SW480 (cell line): ENCODE measurements around the gene GJA8.
A peak's percentile ranks its signal among the peaks of the same experiment; 100 is the strongest.
"Not testable (repeated sequence)": the region's sequence is repeated elsewhere in the genome, so short reads cannot be mapped to it uniquely, and the experiment has no call there.

Experiments
- DNase-seq: peaks from one replicate; pipeline ENCODE4 v3.0.0-alpha.2; 2016; ENCODE audit warnings: low spot score

Gene GJA8

GRCh38 chr1:147927689-147928088, 25.1 kb downstream of the GJA8 start:
- not testable (repeated sequence) for DNase-seq

DNA sequence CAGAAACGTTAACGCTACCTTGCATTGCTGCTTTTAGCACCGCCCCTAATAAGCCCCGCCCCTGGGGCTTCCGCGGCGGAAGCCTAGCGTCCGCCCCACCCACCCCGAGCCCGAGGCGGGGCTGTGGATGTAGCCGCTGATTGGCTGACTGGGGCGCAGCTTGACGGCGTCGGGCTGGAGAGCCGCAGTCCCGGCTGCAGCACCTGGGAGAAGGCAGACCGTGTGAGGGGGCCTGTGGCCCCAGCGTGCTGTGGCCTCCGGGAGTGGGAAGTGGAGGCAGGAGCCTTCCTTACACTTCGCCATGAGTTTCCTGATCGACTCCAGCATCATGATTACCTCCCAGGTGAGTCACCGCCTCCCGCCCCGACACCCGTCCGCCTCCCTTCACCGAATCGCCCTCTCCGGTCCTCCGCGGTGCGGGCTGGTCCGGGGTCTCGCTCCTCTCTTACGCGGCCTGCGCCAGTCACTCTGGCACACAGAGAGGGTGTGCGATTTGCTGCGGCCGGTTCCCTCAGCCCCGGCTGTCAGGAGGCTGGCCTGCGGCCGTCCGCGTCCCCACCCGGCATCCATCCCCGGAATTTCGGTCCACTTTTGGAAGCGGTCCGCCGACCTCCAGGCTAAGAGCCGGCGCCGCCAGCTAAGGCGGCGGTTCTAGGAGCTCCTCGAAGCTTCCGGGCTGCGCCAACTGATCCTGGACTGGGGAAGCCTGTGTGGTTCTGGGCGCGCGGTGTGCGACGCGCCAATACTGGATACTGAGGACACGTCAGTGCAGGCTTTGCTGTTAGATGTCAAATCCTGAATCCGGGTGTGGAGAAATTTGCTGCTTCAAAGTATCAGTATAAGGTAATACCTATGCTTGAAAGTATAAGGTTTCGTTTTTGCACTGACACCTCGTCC, 25.9 kb downstream of the GJA8 start, which contains the start of gene GPR89B:
GPR89B (plus strand) TSS at position 185 of the 897 bp plus-strand sequence; CDS start at position 302, 117 bp downstream.
- DNase-seq, result peak; percentile 84

- DNase-seq, result not testable (repeated sequence)
Observed at GRCh38 chr1:147931137-147931536, 28.5 kb downstream of the GJA8 start.

DNA sequence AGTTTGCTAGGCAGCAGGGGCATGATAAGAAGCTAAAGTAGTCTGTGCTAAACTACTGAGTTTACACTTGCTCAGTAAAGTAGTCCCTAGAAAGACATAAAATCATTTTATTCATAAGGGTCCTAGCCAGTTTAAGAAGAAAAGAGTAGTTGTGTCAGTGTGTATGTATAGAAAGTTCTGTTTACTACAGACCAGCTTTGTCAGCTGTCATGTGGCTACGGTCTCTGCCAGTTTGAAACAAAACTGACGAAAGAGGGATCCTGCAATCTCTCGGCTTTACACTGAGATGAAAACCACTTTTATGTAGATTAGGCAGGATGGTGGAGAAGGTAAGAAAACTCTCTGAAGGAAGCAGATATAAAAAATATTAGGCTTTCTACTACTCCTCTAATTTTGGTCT, 32.7 kb downstream of the GJA8 start:
- DNase-seq, result not testable (repeated sequence)

GRCh38 chr1:147940456-147940855, 37.9 kb downstream of the GJA8 start:
- DNase-seq, result not testable (repeated sequence)

DNA sequence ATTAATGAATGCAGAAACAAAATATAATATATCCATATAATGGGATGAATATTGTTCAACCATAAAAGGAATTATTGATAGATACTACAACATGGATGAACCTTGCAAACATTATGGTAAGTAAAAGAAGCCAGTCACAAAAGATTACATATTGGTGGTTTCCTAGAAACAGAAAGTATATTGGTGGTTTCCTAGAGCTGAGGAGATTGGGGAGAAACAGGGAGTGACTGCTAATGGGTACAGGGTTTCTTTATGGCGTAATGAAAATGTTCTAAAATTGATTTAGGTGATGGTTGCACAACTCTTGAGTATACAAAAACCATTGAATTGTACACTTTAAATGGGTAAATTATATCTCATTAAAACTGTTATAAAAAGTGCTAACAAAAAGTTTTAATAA, 40.0 kb downstream of the GJA8 start:
- DNase-seq, result not testable (repeated sequence)

DNA sequence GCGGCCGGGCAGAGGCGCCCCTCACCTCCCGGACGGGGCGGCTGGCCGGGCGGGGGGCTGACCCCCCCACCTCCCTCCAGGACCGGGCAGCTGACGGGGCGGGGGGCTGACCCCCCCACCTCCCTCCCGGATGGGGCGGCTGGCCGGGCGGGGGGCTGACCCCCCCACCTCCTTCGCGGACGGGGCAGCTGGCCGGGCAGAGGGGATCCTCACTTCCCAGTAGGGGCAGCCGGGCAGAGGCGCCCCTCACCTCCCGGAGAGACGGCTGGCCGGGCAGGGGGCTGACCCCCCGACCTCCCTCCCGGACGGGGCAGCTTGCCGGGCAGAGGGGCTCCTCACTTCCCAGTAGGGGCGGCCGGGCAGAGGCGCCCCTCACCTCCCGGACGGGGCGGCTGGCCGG, 46.9 kb downstream of the GJA8 start:
- DNase-seq, result not testable (repeated sequence)
